Measurements from ENCODE around the gene BBS9.

BBS9 gene

GRCh38 chr7:33128990-33129805 is at the start of gene BBS9:
Gene BBS9 (plus strand): TSS chr7:33129564. CDS start chr7:33146253, 16,689 bp downstream.
- TF ChIP-seq ZFX (IDR thresholded peaks at IDR 0.05), result no peak
- no peak for TF ChIP-seq CTCF (conservative IDR thresholded peaks at IDR 0.05)
- H3K27ac ChIP-seq, result peak within 1 kb of the TSS; percentile 60

DNA sequence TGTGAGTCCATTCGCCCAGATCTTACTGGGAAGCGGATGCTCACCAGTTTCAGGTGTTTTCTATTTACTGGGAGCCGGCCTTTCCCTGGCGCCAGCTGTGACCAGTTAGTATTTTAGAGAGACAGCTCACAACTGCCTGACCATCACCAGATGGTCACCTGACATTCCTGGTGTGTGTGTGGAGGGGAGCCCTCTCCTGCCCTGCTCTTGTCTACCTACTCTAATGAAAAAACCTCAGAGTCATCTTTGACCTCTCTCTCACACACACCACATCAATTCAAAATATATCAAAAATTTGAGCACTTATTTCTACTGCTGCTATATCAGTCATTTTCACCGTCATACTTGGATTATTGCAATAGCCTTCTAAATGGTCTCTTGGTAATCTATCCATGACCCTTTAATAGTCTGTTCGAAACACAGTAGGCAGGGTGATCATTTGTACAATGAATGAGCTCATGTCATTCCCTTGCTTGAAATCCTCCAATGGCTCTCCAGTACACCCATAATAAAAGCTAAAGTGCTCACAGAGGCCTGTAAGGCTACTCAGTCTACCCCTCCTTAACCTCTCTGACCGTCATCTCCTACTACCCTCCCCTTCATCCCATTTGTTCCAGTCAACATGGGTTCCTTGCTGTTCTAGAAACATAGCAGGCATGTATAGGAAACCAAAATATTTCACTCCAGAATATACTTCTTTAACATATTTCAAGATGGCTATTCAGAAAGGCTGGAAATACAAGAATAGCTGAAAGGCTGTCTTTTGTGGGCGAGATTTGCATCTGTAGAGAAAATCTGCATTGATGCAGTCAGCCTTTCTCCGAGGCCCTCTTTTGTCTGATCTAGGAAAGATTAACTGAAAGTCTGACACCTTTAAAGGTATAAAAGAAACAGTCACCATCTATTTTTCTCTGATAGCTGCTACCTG is 49.3 kb upstream of the BBS9 start:
- no peak overlapping the region for H3K27ac ChIP-seq
- no peak for TF ChIP-seq CTCF (conservative IDR thresholded peaks at IDR 0.05)
- no peak for TF ChIP-seq ZFX (IDR thresholded peaks at IDR 0.05)

DNA sequence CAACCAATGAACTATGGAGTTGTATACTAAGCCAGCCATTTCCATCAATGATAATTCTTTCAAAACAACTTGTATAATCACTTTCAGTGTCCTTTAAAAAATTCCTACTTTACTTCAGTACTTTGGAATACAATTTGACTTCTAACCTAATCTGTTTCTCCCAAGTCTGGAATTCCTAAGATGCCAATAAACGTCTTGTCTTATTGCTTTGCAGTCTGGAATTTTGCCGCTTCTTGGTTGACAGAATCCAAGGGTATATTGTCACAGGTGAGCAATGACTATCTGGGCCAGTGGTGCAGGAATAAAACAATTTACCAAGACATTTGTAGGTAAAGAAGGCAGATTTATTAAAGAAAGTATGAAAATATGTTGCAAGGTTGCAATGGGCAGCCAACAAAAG is 42.0 kb upstream of the BBS9 start:
- H3K27ac ChIP-seq, result no peak overlapping the region
- TF ChIP-seq ZFX (IDR thresholded peaks at IDR 0.05) (no peak), CTCF (conservative IDR thresholded peaks at IDR 0.05) (no peak)

DNA sequence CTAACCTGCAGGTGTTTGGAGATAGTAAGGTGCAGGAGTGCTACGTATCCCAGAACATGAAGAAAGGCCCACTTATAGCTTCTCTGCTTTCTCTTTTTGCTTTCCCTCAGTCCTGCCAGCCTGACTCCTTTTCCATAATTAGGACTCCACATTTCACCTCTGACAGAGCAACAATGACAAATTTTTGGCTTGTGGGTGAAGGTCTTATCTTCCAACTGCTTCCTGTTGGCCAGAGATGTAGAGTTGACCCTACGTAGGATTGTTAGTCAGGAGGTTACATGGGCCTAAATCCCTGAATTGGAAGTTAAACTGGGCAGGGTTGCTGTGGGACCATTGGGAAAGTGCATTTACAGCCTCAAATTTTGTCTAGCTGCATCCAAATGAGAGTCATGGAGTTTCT is 41.5 kb upstream of the BBS9 start:
- no peak for TF ChIP-seq CTCF (conservative IDR thresholded peaks at IDR 0.05)
- no peak for TF ChIP-seq ZFX (IDR thresholded peaks at IDR 0.05)
- no peak overlapping the region for H3K27ac ChIP-seq

DNA sequence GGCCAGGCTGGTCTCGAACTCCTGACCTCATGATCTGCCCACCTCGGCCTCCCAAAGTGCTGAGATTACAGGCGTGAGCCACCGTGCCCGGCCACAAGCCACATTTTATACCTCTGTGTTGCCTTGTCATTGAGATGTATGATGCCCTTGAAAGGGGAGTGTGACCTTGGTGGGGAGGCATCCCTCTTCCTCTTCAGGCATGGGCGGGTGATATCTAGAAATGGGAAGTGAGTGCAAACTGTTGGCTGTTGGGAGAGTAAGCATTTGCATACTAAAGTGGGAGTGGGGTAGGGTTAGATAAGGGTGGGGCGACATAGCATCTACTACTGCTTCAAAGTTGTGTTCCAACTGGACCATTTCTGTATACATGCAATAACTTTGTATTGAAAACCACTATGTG is 40.2 kb upstream of the BBS9 start:
- H3K27ac ChIP-seq, result no peak overlapping the region
- TF ChIP-seq CTCF (conservative IDR thresholded peaks at IDR 0.05), result no peak
- TF ChIP-seq ZFX (IDR thresholded peaks at IDR 0.05), result no peak

DNA sequence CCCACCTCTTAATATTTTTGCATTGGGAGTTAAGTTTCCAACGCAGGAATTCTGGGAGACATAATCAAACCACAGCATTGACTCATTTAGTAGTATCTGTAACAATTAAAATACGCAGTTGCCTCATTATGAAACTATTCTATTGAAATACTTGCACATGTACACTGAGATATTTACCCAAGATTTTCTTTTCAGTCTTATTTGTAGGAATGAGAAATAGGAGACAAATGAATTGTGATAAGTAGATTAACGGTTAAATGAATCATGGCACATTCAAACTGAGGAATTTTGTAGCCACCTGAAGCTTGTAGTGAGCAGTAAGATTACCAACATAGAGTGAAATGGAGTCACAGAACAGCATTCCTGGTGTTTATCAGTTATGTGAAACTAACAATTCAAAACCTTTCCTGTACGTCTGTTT is 38.2 kb upstream of the BBS9 start:
- H3K27ac ChIP-seq, result no peak overlapping the region
- no peak for TF ChIP-seq ZFX (IDR thresholded peaks at IDR 0.05)
- TF ChIP-seq CTCF (conservative IDR thresholded peaks at IDR 0.05), result no peak

Data from C4-2B (cell line).